Naive thymus-derived CD4-positive, alpha-beta T cell (primary cell): ENCODE measurements around the gene LEKR1. TPM values are rescaled to one million over a fixed set of nuclear protein-coding genes. Genes with fewer than 3 reads are reported as not detected.

Source experiments
- ATAC-seq: fragments of 150-1000 bp; cut with Tn5 transposase; 2 replicates; pipeline ENCODE4 v1.10.0; 2021; ENCODE audit warnings: mild to moderate bottlenecking, moderate library complexity
- CTCF ChIA-PET: fragments of 350-600 bp; sonication (Branson Sonifier 250); formaldehyde crosslinking; loops from one replicate; lab custom pipeline; 2021; ENCODE audit warnings: antibody characterized with exemption; lab: Charles Lee
- POLR2A ChIA-PET: fragments of 350-600 bp; sonication (Branson Sonifier 250); formaldehyde crosslinking; loops from one replicate; lab custom pipeline; 2021; ENCODE audit warnings: antibody characterized with exemption, inconsistent platforms; lab: Charles Lee
- DNase-seq, 9 donors: peaks; one replicate each; pipeline versions ENCODE4 v3.0.0 to v3.0.0-alpha.2; 2020 to 2022; ENCODE audit warnings: mixed read lengths in 1 of 9
- H3K27ac ChIP-seq: one replicate; pipeline ENCODE4 v1.7.0; 2013; ENCODE audit warnings: mild to moderate bottlenecking, low read depth, low read length, moderate library complexity
- H3K27me3 ChIP-seq, 2 donors: one replicate each; pipeline ENCODE4 v1.7.0; 2013; ENCODE audit warnings: low read length in 2 of 2, mild to moderate bottlenecking in 2 of 2, moderate library complexity in 2 of 2; ENCODE audit not compliant: control insufficient read depth in 2 of 2, insufficient read depth in 2 of 2
- H3K36me3 ChIP-seq, 3 experiments: 1 replicate in 2 of 3; 2 replicates in 1 of 3; pipeline ENCODE4 v1.7.0; 2013; ENCODE audit warnings: low read length in 3 of 3, mild to moderate bottlenecking in 3 of 3, moderate library complexity in 1 of 3; ENCODE audit not compliant: insufficient read depth in 3 of 3, control insufficient read depth in 2 of 3
- H3K4me1 ChIP-seq, 2 donors: one replicate each; pipeline ENCODE4 v1.7.0; 2013; ENCODE audit warnings: low read length in 2 of 2, mild to moderate bottlenecking in 2 of 2, moderate library complexity in 1 of 2; ENCODE audit not compliant: control insufficient read depth in 2 of 2, insufficient read depth in 2 of 2
- H3K4me3 ChIP-seq: 2 replicates; pipeline ENCODE4 v1.7.0; 2013; ENCODE audit warnings: mild to moderate bottlenecking, low read length
- H3K9me3 ChIP-seq, 3 experiments: 1 replicate in 2 of 3; 2 replicates in 1 of 3; pipeline ENCODE4 v1.7.0; 2013; ENCODE audit warnings: low read length in 3 of 3; ENCODE audit not compliant: control insufficient read depth in 2 of 3
- H3K27ac Mint-ChIP-seq, 9 donors: one replicate each; pipeline ENCODE4 v1.8.0; 2020 to 2022; ENCODE audit warnings: mixed read lengths in 9 of 9, mild to moderate bottlenecking in 8 of 9, moderate library complexity in 5 of 9, inconsistent platforms in 2 of 9
- H3K27me3 Mint-ChIP-seq, 5 donors: one replicate each; pipeline ENCODE4 v1.8.0; 2021 to 2022; ENCODE audit warnings: mixed read lengths in 5 of 5, mild to moderate bottlenecking in 1 of 5
- H3K36me3 Mint-ChIP-seq, 5 donors: one replicate each; pipeline ENCODE4 v1.8.0; 2020 to 2022; ENCODE audit warnings: mixed read lengths in 5 of 5, mild to moderate bottlenecking in 3 of 5, inconsistent platforms in 1 of 5
- H3K4me1 Mint-ChIP-seq, 7 donors: one replicate each; pipeline ENCODE4 v1.8.0; 2020 to 2022; ENCODE audit warnings: mixed read lengths in 7 of 7, mild to moderate bottlenecking in 3 of 7, inconsistent platforms in 1 of 7
- H3K4me3 Mint-ChIP-seq, 10 donors: one replicate each; pipeline ENCODE4 v1.8.0; 2020 to 2022; ENCODE audit warnings: mild to moderate bottlenecking in 10 of 10, mixed read lengths in 10 of 10, moderate library complexity in 6 of 10, inconsistent platforms in 2 of 10
- H3K9me3 Mint-ChIP-seq, 11 donors: one replicate each; pipeline ENCODE4 v1.8.0; 2020 to 2022; ENCODE audit warnings: mixed read lengths in 11 of 11, mild to moderate bottlenecking in 4 of 11, inconsistent platforms in 1 of 11, moderate library complexity in 1 of 11
- intact Hi-C, 2 donors: fragments of 100-400 bp; cut with micrococcal nuclease; formaldehyde crosslinking; loops; one replicate each; pipeline ENCODE4 v1.15.1; 2023
- polyA plus RNA-seq, 2 donors: library from polyadenylated mRNA; unstranded; fragments of 300-500 nt; fragmentation: Illumina TruSeq; gene quantifications; one replicate each; pipeline ENCODE4 v1.2.3, GENCODE V29; 2021
- total RNA-seq, 6 experiments: library from RNA in 5 of 6; stranded (reverse) in 5 of 6; gene quantifications; 1 replicate in 5 of 6; 2 replicates in 1 of 6; pipeline ENCODE4 v1.2.3 and lab custom pipeline; 2021 to 2026

LEKR1 gene
- total and polyA plus RNA-seq, 7 experiments from 2014 or later = 0.19 to 5.1 (median 0.81) TPM

DNA sequence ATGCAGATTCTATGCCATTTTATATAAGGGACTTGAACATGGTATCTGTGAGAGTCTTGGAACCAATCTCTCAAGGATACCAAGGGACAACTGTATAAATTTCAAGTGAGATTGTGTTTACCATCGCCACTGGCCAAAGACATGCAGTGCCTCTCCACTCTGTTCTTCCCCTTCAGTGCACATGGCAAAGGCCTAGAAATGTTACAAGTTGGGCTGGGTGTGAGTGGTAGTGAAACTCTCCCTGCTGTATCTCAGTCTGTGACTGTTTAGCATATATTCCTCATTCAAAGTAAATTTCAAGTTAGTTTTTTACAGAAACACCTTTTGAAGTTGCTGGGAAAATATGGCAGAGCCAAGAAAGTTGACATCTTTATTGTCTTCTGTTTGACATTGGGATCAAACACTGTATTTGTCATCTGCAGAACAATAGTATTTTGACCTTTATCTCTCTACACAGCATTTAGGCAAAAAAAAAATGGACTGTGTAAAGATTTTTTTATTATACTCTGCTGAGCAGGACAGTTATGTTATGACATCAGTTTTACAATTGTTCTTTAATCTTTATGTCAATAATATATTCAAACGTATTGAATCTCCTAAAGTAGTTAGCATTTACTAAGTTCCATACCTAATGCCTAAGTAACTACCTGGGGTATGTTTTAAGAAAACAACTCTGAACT, 232.4 kb downstream of the LEKR1 start:
- POLR2A ChIA-PET = no interaction called here

GRCh38 chr3:157059181-157059580, 233.0 kb downstream of the LEKR1 start:
- H3K4me3 Mint-ChIP-seq = no peak overlapping the region
- H3K9me3 Mint-ChIP-seq = peaks cover 0 to 2% (median 0%) of the 10 kb centered on the region in 11 donors

More for the DNA sequence above, 232.4 kb downstream of the LEKR1 start:
- H3K27ac Mint-ChIP-seq = no peak overlapping the region
- no peak overlapping the region for H3K4me3 Mint-ChIP-seq
- no peak for ATAC-seq
- Histone ChIP-seq H3K4me1 (no peaks in the 10 kb centered on the region), H3K27me3 (no peaks in the 10 kb centered on the region), H3K36me3 (no peaks in the 10 kb centered on the region), H3K4me3 (no peak overlapping the region), H3K27ac (no peak overlapping the region), H3K9me3 (no peaks in the 10 kb centered on the region)
- H3K27me3 Mint-ChIP-seq = peaks cover 10 to 27% (median 16%) of the 10 kb centered on the region in 5 donors
- H3K4me1 Mint-ChIP-seq = peaks cover 0 to 8% (median 0%) of the 10 kb centered on the region in 7 donors
- CTCF ChIA-PET = no interaction called here
- peaks cover 0 to 3% (median 0%) of the 10 kb centered on the region in 5 donors for H3K36me3 Mint-ChIP-seq
- no peak for DNase-seq
- H3K9me3 Mint-ChIP-seq = peaks cover 0 to 2% (median 0%) of the 10 kb centered on the region in 11 donors
- intact Hi-C loops = no loop called here

GRCh38 chr3:157059661-157060060, 233.5 kb downstream of the LEKR1 start:
- Mint-ChIP-seq H3K9me3 (peaks cover 0 to 2% (median 0%) of the 10 kb centered on the region in 11 donors), H3K4me1 (peaks cover 0 to 8% (median 0%) of the 10 kb centered on the region in 7 donors), H3K27ac (no peak overlapping the region), H3K36me3 (peaks cover 0 to 3% (median 0%) of the 10 kb centered on the region in 5 donors), H3K27me3 (peaks cover 9 to 24% (median 16%) of the 10 kb centered on the region in 5 donors), H3K4me3 (no peak overlapping the region)
- H3K27ac ChIP-seq = no peak overlapping the region
- ATAC-seq (no peak), DNase-seq (no peak)
- H3K4me1 ChIP-seq = no peaks in the 10 kb centered on the region
- H3K27me3 ChIP-seq = no peaks in the 10 kb centered on the region
- no peaks in the 10 kb centered on the region for H3K9me3 ChIP-seq
- no peak overlapping the region for H3K4me3 ChIP-seq
- intact Hi-C loops = no loop called here
- ChIA-PET CTCF (no interaction called here), POLR2A (no interaction called here)
- H3K36me3 ChIP-seq = no peaks in the 10 kb centered on the region

More at GRCh38 chr3:157059181-157059580, 233.0 kb downstream of the LEKR1 start:
- Mint-ChIP-seq H3K27ac (no peak overlapping the region), H3K27me3 (peaks cover 9 to 21% (median 16%) of the 10 kb centered on the region in 5 donors), H3K4me1 (peaks cover 0 to 8% (median 0%) of the 10 kb centered on the region in 7 donors), H3K36me3 (peaks cover 0 to 3% (median 0%) of the 10 kb centered on the region in 5 donors)
- intact Hi-C loops = no loop called here
- no peaks in the 10 kb centered on the region for H3K27me3 ChIP-seq
- ChIA-PET POLR2A (no interaction called here), CTCF (no interaction called here)
- no peak overlapping the region for H3K27ac ChIP-seq
- no peaks in the 10 kb centered on the region for H3K9me3 ChIP-seq
- no peaks in the 10 kb centered on the region for H3K4me1 ChIP-seq
- no peak overlapping the region for H3K4me3 ChIP-seq
- no peaks in the 10 kb centered on the region for H3K36me3 ChIP-seq
- DNase-seq (no peak), ATAC-seq (no peak)

- ChIA-PET CTCF (no interaction called here), POLR2A (no interaction called here)
- H3K27ac Mint-ChIP-seq = no peak overlapping the region
- no peaks in the 10 kb centered on the region for H3K9me3 ChIP-seq
- no peak overlapping the region for H3K4me3 Mint-ChIP-seq
- no peak for DNase-seq
- peaks cover 0 to 3% (median 0%) of the 10 kb centered on the region in 5 donors for H3K36me3 Mint-ChIP-seq
- H3K27ac ChIP-seq = no peak overlapping the region
- H3K27me3 ChIP-seq = no peaks in the 10 kb centered on the region
- peaks cover 0 to 2% (median 0%) of the 10 kb centered on the region in 11 donors for H3K9me3 Mint-ChIP-seq
- no peak for ATAC-seq
- intact Hi-C loops = no loop called here
- peaks cover 4 to 21% (median 11%) of the 10 kb centered on the region in 5 donors for H3K27me3 Mint-ChIP-seq
- H3K4me1 Mint-ChIP-seq = peaks cover 0 to 9% (median 3%) of the 10 kb centered on the region in 7 donors
- H3K36me3 ChIP-seq = no peaks in the 10 kb centered on the region
- peaks cover 0 to 12% of the 10 kb centered on the region in 2 donors for H3K4me1 ChIP-seq
- no peak overlapping the region for H3K4me3 ChIP-seq
These were observed 235.1 kb downstream of the LEKR1 start for GRCh38 chr3:157061265-157061664.

DNA sequence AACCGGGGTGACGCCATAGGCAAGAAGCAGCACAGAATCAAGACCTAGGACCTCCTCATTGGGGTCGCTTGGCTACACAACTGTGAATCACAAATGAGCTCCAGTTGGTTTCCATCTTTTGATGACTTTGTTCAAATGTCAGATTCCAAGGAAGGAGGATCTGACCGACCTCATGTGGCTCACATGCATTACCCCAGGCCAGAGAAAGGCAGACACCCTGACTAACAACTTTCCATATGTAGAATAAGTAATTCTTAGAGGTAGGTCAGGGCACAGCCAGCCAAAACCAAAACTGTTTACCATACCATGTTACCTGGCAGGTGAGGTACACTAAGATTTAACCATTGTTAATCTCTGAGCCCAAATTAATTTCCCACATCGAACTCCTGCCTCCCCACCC, 237.3 kb downstream of the LEKR1 start:
- Histone ChIP-seq H3K4me1 (peaks cover 7 to 30% of the 10 kb centered on the region in 2 donors), H3K9me3 (no peaks in the 10 kb centered on the region), H3K4me3 (no peak overlapping the region), H3K27ac (no peak overlapping the region), H3K27me3 (no peaks in the 10 kb centered on the region), H3K36me3 (no peaks in the 10 kb centered on the region)
- intact Hi-C loops = no loop called here
- Mint-ChIP-seq H3K4me1 (peaks cover 7 to 26% (median 19%) of the 10 kb centered on the region in 7 donors), H3K9me3 (peaks cover 0 to 2% (median 0%) of the 10 kb centered on the region in 11 donors), H3K27ac (no peak overlapping the region), H3K4me3 (no peak overlapping the region), H3K36me3 (peaks cover 0 to 3% (median 0%) of the 10 kb centered on the region in 5 donors), H3K27me3 (peaks cover 4 to 16% (median 6%) of the 10 kb centered on the region in 5 donors)
- DNase-seq (no peak), ATAC-seq (no peak)
- CTCF ChIA-PET = no interaction called here
- POLR2A ChIA-PET = interaction anchor here (1.0 kb wide), 1 partner anchor 13 kb away, joined by 3 read pairs; no protein-coding TSS in a partner anchor

DNA sequence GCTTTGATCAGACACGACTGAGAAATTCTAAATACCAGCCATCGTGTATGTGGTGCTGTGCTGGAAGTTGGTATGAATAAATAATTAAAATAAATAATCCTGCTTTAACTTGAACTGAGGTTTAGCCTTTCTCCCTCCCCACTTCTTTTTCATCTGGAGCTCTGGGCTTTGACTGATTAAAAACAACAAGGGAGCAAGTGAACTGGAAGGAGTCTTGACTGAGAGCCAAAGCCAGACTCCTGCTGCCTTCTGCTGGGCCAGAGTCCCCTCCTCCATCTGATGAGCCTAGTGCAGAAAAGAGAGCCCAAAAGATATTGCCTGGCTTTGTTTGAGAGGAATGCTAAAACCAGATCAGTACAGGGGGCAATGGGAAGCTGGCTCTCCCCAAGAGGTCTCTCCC, 237.8 kb downstream of the LEKR1 start:
- intact Hi-C loops = no loop called here
- Histone ChIP-seq H3K27ac (no peak overlapping the region), H3K4me3 (no peak overlapping the region), H3K36me3 (no peaks in the 10 kb centered on the region), H3K27me3 (no peaks in the 10 kb centered on the region), H3K9me3 (no peaks in the 10 kb centered on the region), H3K4me1 (peaks cover 7 to 30% of the 10 kb centered on the region in 2 donors)
- ATAC-seq (no peak), DNase-seq (no peak)
- ChIA-PET CTCF (no interaction called here), POLR2A (no interaction called here)
- H3K36me3 Mint-ChIP-seq = peaks cover 0 to 3% (median 0%) of the 10 kb centered on the region in 5 donors
- peaks cover 3 to 16% (median 6%) of the 10 kb centered on the region in 5 donors for H3K27me3 Mint-ChIP-seq
- peaks cover 0 to 2% (median 0%) of the 10 kb centered on the region in 11 donors for H3K9me3 Mint-ChIP-seq
- H3K4me1 Mint-ChIP-seq = peaks cover 7 to 26% (median 19%) of the 10 kb centered on the region in 7 donors
- H3K4me3 Mint-ChIP-seq = no peak overlapping the region
- H3K27ac Mint-ChIP-seq = peak overlapping the region in 1 of 9 donors; percentile 17
